PC-3 (cell line): ENCODE data around the gene MAFF. TPM values are rescaled to one million over a fixed set of nuclear protein-coding genes. Genes with fewer than 3 reads are reported as not detected.

ENCODE experiments used
- ATAC-seq: fragments of 200-7000 bp; cut with Tn5 transposase; 2 replicates; pipeline ENCODE4 v1.9.1; 2020; ENCODE audit warnings: mild to moderate bottlenecking, moderate library complexity
- BruUV-seq: library from RNA; stranded (reverse); fragments of 400-500 nt; replicated peaks from 2 replicates; lab custom pipeline; 2021; lab: Mats Ljungman, UMichigan
- CTCF ChIA-PET: fragments of 300-600 bp; sonication (Branson Sonifier 250); formaldehyde crosslinking; loops from one replicate; lab custom pipeline; 2022; ENCODE audit warnings: antibody characterized with exemption; lab: Charles Lee
- POLR2A ChIA-PET: fragments of 300-600 bp; sonication (Branson Sonifier 250); formaldehyde crosslinking; loops from one replicate; lab custom pipeline; 2022; ENCODE audit warnings: antibody characterized with exemption; ENCODE audit not compliant: unreplicated experiment; lab: Charles Lee
- DNase-seq: peaks from one replicate; pipeline ENCODE4 v3.0.0-alpha.2; 2015
- H2AFZ ChIP-seq: fragments of 300-600 bp; sonication (generic); 2 replicates; pipeline ENCODE4 v1.6.0; 2016; ENCODE audit warnings: antibody characterized with exemption, low read length
- H3F3A ChIP-seq: fragments of 300-600 bp; sonication (generic); one replicate; pipeline ENCODE4 v1.6.0; 2017; ENCODE audit warnings: antibody characterized with exemption, low read length, control low read depth, mild to moderate bottlenecking; ENCODE audit not compliant: unreplicated experiment
- H3K27ac ChIP-seq: fragments of 300-600 bp; sonication (generic); 2 replicates; pipeline ENCODE4 v1.5.1; 2016; ENCODE audit warnings: mild to moderate bottlenecking, low read length
- H3K27me3 ChIP-seq: fragments of 300-600 bp; sonication (generic); 2 replicates; pipeline ENCODE4 v1.6.1; 2016; ENCODE audit warnings: low read length, mixed read lengths
- H3K36me3 ChIP-seq: fragments of 300-600 bp; sonication (generic); 2 replicates; pipeline ENCODE4 v1.6.1; 2016; ENCODE audit warnings: low read depth, mixed run types, low read length, mixed read lengths
- H3K4me1 ChIP-seq: fragments of 300-600 bp; sonication (generic); 2 replicates; pipeline ENCODE4 v1.5.1; 2016; ENCODE audit warnings: low read length; ENCODE audit not compliant: insufficient read depth
- H3K4me2 ChIP-seq: fragments of 300-600 bp; sonication (generic); 2 replicates; pipeline ENCODE4 v1.6.0; 2016; ENCODE audit warnings: low read length
- H3K4me3 ChIP-seq: fragments of 300-600 bp; sonication (generic); 2 replicates; pipeline ENCODE4 v1.5.1; 2016; ENCODE audit warnings: mild to moderate bottlenecking, low read length, mixed read lengths
- H3K79me2 ChIP-seq: fragments of 300-600 bp; sonication (generic); 2 replicates; pipeline ENCODE4 v1.6.1; 2017; ENCODE audit warnings: low read length, mixed read lengths
- H3K9ac ChIP-seq: fragments of 300-600 bp; sonication (generic); 2 replicates; pipeline ENCODE4 v1.6.0; 2016; ENCODE audit warnings: mild to moderate bottlenecking, low read length
- H3K9me2 ChIP-seq: fragments of 300-600 bp; sonication (generic); replicated peaks from 2 replicates; pipeline ENCODE4 v1.6.1; 2016; ENCODE audit warnings: mixed run types, low read length, mixed read lengths
- H3K9me3 ChIP-seq: fragments of 300-600 bp; sonication (generic); 2 replicates; pipeline ENCODE4 v1.6.1; 2016; ENCODE audit warnings: low read length, mixed read lengths
- H4K20me1 ChIP-seq: fragments of 300-600 bp; sonication (generic); 2 replicates; pipeline ENCODE4 v1.6.1; 2016; ENCODE audit warnings: low read length, mixed read lengths
- CTCF ChIP-seq: fragments of 300-600 bp; sonication (generic); conservative IDR thresholded peaks from 2 replicates; pipeline ENCODE4 v1.5.1; 2017; ENCODE audit warnings: antibody characterized with exemption, low read depth, mild to moderate bottlenecking, low read length
- EZH2 ChIP-seq: fragments of 300-600 bp; sonication (generic); IDR thresholded peaks from one replicate; pipeline ENCODE4 v1.6.1; 2017; ENCODE audit warnings: antibody characterized with exemption, mild to moderate bottlenecking, low read length; ENCODE audit not compliant: unreplicated experiment
- EZH2phosphoT487 ChIP-seq: fragments of 300-600 bp; sonication (generic); IDR thresholded peaks from 2 replicates; pipeline ENCODE4 v1.6.1; 2018; ENCODE audit warnings: mild to moderate bottlenecking, antibody characterized with exemption, low read length, borderline replicate concordance
- intact Hi-C: fragments of 100-400 bp; cut with micrococcal nuclease; formaldehyde crosslinking; loops from 2 replicates; pipeline ENCODE4 v1.9.0; 2023
- total RNA-seq: library from RNA; depleted of rRNA; stranded (reverse); fragments of >200 nt; gene quantifications from 2 replicates; pipeline ENCODE4 v1.2.3, GENCODE V29; 2014

The MAFF gene
- total RNA-seq, 1 experiment from 2014 or later: 72.6 TPM

DNA sequence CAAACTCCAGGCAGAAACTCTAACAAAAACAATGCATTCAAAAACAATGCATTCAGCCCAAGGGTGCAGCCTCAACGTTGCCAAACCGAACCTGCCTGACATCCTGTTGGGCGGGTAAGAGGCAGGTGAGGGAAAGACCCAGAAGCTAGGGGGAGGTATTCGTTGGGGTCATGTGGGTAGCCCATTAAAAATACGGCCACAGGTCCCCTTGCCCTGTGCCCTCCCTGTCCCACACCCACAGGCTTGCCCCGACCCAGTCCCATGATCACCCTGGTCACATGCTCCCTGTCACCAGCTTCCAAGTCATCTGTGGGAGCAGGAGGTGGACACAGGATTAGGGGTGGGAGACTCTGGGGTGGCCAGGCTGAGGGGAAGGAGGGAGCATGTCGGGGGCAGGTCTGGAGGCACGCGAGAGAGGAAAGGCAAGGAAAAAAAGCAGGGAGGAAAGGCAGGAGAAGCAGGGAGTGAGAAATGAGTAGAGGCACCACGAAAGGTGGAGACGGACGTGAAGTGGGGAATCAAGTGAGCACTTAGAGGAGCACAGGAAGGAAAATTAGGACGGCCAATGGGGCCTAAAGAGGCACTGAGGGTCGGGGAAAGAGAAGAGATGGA lies 20.8 kb upstream of the MAFF start:
- Histone ChIP-seq H3K79me2 (no peaks in the 10 kb centered on the region), H3K9me2 (no peaks in the 10 kb centered on the region), H3K27me3 (no peaks in the 10 kb centered on the region), H4K20me1 (no peaks in the 10 kb centered on the region), H3K36me3 (no peaks in the 10 kb centered on the region), H3K4me1 (peaks cover 48% of the 10 kb centered on the region), H3K4me2 (peak overlapping the region; percentile 93), H3K4me3 (peak overlapping the region; percentile 60), H3K9me3 (no peaks in the 10 kb centered on the region), H3K27ac (peak overlapping the region; percentile 97), H3K9ac (peak overlapping the region; percentile 92), H3F3A (peaks cover 7% of the 10 kb centered on the region), H2AFZ (peak overlapping the region; percentile 74)
- ATAC-seq (peak; percentile 4; the same call in 1 of the 2 replicates), DNase-seq (peak; percentile 56)
- BruUV-seq: TSS peak; percentile 66
- TF ChIP-seq EZH2 (no peak), CTCF (no peak), EZH2phosphoT487 (no peak)
- intact Hi-C loops: no loop called here
- CTCF ChIA-PET: no interaction called here
- POLR2A ChIA-PET: interaction anchor here (0.6 kb wide), 1 partner anchor 30 kb away, joined by 3 read pairs; no protein-coding TSS in a partner anchor

GRCh38 chr22:38181453-38182200 lies 20.2 kb upstream of the MAFF start, which contains the start of gene PLA2G6:
Gene PLA2G6, minus strand, starts transcription at chr22:38181830. Its CDS starts 12,404 bp downstream, at chr22:38169426.
- H3K4me1 ChIP-seq: peaks cover 48% of the 10 kb centered on the region
- peak within 1 kb of the TSS; percentile 93 for H3K4me2 ChIP-seq
- peak within 1 kb of the TSS; percentile 92 for H3K9ac ChIP-seq
- H3K9me2 ChIP-seq: no peaks in the 10 kb centered on the region
- CTCF ChIA-PET: no interaction called here
- H3K36me3 ChIP-seq: no peaks in the 10 kb centered on the region
- H3K4me3 ChIP-seq: peak within 1 kb of the TSS; percentile 60
- POLR2A ChIA-PET: interaction anchor here (1.0 kb wide), 1 partner anchor 20 kb away, joined by 6 read pairs; the partner anchor contains the start of gene MAFF
- TF ChIP-seq EZH2phosphoT487 (no peak), EZH2 (no peak), CTCF (no peak)
- H3K27ac ChIP-seq: peak within 1 kb of the TSS; percentile 97
- no peaks in the 10 kb centered on the region for H3K79me2 ChIP-seq
- no peaks in the 10 kb centered on the region for H4K20me1 ChIP-seq
- no peaks in the 10 kb centered on the region for H3K9me3 ChIP-seq
- peak within 1 kb of the TSS; percentile 74 for H2AFZ ChIP-seq
- peaks cover 7% of the 10 kb centered on the region for H3F3A ChIP-seq
- ATAC-seq (peak; percentile 79), DNase-seq (peak; percentile 98)
- BruUV-seq: no TSS peak
- intact Hi-C loops: no loop called here
- H3K27me3 ChIP-seq: no peaks in the 10 kb centered on the region
